22Rv1 (cell line): ENCODE data around the gene TAS1R3.

Experiments used
- H3K27ac ChIP-seq: fragments of 450-650 bp; 2 replicates; pipeline ENCODE4 v1.5.1; 2017
- ZFX ChIP-seq: fragments of 450-650 bp; IDR thresholded peaks from 2 replicates; pipeline ENCODE4 v1.6.1; 2017; ENCODE audit warnings: antibody characterized with exemption, borderline replicate concordance
- TF ChIP-seq, protein P1 (sequence below): fragments of 450-650 bp; IDR thresholded peaks from 2 replicates; pipeline ENCODE4 v1.5.1; 2017; ENCODE audit warnings: mild to moderate bottlenecking

The TAS1R3 gene

DNA sequence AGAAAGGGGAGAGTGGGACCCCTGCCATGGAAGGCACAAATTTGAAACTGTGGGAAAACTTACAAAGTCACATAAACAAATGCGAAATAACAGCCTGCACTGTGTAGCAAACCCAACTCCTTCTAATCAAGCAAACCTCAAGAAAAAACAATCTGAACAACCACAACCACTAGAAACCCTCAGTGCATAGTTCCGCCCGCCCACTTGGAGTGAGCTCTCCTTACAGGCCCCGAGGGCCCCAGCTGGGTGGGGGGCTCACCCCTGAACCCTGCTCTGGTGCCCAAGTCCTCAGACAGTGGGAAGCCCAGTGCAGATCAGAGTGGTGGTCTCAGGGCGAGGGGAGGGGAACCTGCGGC, 28.2 kb downstream of the TAS1R3 start:
- no peak overlapping the region for H3K27ac ChIP-seq
- TF ChIP-seq ZFX, result no peak
- TF ChIP-seq, protein P1, sequence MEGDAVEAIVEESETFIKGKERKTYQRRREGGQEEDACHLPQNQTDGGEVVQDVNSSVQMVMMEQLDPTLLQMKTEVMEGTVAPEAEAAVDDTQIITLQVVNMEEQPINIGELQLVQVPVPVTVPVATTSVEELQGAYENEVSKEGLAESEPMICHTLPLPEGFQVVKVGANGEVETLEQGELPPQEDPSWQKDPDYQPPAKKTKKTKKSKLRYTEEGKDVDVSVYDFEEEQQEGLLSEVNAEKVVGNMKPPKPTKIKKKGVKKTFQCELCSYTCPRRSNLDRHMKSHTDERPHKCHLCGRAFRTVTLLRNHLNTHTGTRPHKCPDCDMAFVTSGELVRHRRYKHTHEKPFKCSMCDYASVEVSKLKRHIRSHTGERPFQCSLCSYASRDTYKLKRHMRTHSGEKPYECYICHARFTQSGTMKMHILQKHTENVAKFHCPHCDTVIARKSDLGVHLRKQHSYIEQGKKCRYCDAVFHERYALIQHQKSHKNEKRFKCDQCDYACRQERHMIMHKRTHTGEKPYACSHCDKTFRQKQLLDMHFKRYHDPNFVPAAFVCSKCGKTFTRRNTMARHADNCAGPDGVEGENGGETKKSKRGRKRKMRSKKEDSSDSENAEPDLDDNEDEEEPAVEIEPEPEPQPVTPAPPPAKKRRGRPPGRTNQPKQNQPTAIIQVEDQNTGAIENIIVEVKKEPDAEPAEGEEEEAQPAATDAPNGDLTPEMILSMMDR, result no peak

- no peak overlapping the region for H3K27ac ChIP-seq
- TF ChIP-seq ZFX, result no peak
- TF ChIP-seq, protein P1, result no peak
Measured at GRCh38 chr1:1359664-1360468, 28.8 kb downstream of the TAS1R3 start.

GRCh38 chr1:1360506-1361169, 29.6 kb downstream of the TAS1R3 start:
- TF ChIP-seq, protein P1, result no peak
- no peak for TF ChIP-seq ZFX
- no peak overlapping the region for H3K27ac ChIP-seq

- H3K27ac ChIP-seq, result no peak overlapping the region
Measured at GRCh38 chr1:1361233-1361981, 30.3 kb downstream of the TAS1R3 start.

DNA sequence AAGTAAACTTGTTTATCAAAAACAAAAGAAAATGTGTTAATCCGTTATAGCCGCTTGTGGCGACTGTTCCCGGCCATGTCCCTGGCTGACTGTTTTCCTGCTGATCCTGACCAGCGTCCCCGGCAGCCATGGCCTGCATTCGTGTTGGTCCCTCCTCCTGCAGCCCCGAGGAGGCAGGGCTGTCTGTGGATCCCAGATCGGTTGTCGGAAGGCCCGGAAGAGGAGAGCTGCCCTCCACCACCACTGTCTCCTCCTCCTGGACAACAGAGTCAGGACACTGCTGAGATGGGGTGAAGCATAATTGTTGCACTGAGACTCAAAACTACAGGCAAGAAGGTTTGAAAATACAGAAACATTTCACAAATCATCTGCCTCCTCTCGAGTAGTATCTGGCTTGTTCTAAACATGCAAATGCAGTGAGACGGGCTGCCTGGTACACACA, 30.9 kb downstream of the TAS1R3 start:
- no peak overlapping the region for H3K27ac ChIP-seq

More at GRCh38 chr1:1361233-1361981, 30.3 kb downstream of the TAS1R3 start:
- no peak for TF ChIP-seq ZFX
- TF ChIP-seq, protein P1, result no peak

DNA sequence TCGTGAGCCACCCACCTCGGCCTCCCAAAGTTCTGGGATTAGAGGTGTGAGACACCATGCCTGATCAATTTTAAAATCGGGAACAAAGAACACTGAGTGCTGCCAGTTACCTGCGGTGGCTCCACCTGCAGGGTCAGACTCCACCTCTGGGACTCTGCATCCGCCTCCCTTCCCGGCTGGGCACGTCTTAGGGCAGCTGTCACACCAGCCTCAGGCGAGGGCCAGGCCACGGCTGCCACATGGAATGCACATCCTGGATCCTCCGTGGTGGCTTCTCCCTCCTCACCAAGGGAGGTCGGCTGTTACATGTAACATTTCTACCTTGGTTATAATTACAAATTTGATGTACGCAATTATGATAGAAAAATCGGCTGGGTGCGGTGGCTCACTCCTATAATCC, 33.2 kb downstream of the TAS1R3 start:
- peak overlapping the region; percentile 67 for H3K27ac ChIP-seq
- TF ChIP-seq, protein P1, result peak; percentile 15; the same call in 1 of the 2 replicates
- TF ChIP-seq ZFX, result no peak

More for the DNA sequence above, 30.9 kb downstream of the TAS1R3 start:
- no peak for TF ChIP-seq ZFX
- TF ChIP-seq, protein P1, result no peak
